ENCODE results near the gene TMEM161A. TPM values are rescaled to one million over a fixed set of nuclear protein-coding genes. Genes with fewer than 3 reads are reported as not detected.

The TMEM161A gene
- total RNA-seq, 1 donor from 2014 or later: 42.3 TPM

DNA sequence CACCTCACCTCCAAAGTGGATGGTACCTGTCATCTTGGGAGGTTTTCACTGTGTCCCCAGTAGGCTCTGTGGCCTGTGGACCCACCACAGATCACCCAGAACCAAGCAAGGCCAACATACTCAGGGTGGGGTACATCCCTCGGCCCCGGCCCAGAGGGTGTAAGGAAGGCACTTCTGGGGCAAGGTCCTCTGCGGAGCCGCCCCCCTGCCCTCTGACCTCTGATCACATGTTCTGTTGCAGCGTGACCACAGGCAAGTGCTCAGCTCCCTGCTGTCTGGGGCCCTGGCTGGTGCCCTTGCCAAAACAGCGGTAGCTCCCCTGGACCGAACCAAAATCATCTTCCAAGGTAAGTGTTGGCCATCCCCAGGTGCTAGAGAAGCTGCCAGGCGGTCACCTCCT lies 36.7 kb downstream of the TMEM161A start:
- Mint-ChIP-seq H3K27ac (no peak overlapping the region), H3K36me3 (ENCODE audit: insufficient read depth) (peaks cover 6% of the 10 kb centered on the region), H3K9me3 (ENCODE audit: low read depth) (no peaks in the 10 kb centered on the region), H3K4me3 (ENCODE audit: low read depth) (no peak overlapping the region), H3K4me1 (ENCODE audit: low read depth) (peaks cover 12% of the 10 kb centered on the region), H3K27me3 (no peaks in the 10 kb centered on the region)
- TF ChIP-seq CTCF (IDR thresholded peaks at IDR 0.05; ENCODE audit: unreplicated experiment): no peak
- no peak for DNase-seq (ENCODE audit: low spot score, unreplicated experiment)

GRCh38 chr19:19098703-19099632 lies 39.3 kb downstream of the TMEM161A start:
- Mint-ChIP-seq H3K27me3 (no peaks in the 10 kb centered on the region), H3K9me3 (ENCODE audit: low read depth) (no peaks in the 10 kb centered on the region), H3K27ac (no peak overlapping the region), H3K4me1 (ENCODE audit: low read depth) (peaks cover 4% of the 10 kb centered on the region), H3K4me3 (ENCODE audit: low read depth) (no peak overlapping the region), H3K36me3 (ENCODE audit: insufficient read depth) (peaks cover 6% of the 10 kb centered on the region)
- TF ChIP-seq CTCF (IDR thresholded peaks at IDR 0.05; ENCODE audit: unreplicated experiment): no peak
- DNase-seq (ENCODE audit: low spot score, unreplicated experiment): no peak

- DNase-seq (ENCODE audit: low spot score, unreplicated experiment): no peak
- H3K36me3 Mint-ChIP-seq (ENCODE audit: insufficient read depth): peaks cover 6% of the 10 kb centered on the region
- TF ChIP-seq CTCF (IDR thresholded peaks at IDR 0.05; ENCODE audit: unreplicated experiment): no peak
- H3K27ac Mint-ChIP-seq: no peak overlapping the region
- H3K4me3 Mint-ChIP-seq (ENCODE audit: low read depth): no peak overlapping the region
- peaks cover 4% of the 10 kb centered on the region for H3K4me1 Mint-ChIP-seq (ENCODE audit: low read depth)
- H3K27me3 Mint-ChIP-seq: no peaks in the 10 kb centered on the region
- H3K9me3 Mint-ChIP-seq (ENCODE audit: low read depth): no peaks in the 10 kb centered on the region
These were observed 40.1 kb downstream of the TMEM161A start for GRCh38 chr19:19098084-19098702.

DNA sequence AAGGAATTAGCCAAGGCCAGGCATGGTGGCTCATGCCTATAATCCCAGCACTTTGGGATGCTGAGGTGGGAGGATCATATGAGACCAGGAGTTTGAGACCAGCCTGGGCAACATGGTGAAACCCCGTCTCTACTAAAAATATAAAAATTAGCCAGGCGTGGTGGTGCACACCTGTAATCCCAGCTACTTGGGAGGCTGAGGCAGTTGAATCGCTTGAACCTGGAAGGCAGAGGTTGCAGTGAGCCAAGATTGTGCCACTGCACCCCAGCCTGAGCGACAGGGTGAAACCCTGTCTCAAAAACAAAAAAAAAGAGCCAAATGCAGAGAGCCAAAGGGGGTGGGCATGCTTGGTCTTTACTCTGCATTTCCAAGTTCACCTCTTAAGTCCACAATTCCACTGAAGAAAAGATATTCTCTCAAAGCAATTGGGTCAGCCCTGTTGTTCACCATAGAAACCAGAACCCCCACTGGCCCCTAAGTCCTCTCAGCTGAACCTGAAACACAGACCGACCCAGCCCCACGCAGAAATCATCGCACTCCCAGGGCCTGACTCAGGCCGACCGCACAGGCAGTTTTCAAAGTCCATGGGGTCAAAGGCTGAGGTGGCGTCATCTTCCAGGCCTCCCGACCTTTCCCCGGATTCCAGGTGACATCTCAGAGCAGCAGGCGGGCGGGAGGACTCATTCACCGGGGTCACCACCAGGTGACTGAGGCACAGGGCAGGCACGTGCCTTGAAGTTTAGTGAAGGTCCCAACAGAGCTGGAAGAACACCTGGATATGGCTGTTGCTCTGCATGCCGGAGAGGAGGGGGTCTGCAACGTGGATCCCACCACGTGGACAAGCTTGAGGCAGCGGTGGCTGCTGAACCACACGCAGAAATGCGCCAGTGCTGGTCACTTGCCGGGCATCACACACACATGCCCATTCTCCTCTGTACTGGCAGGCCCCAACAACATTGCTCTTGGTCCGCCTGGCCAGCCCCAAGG lies 41.3 kb downstream of the TMEM161A start:
- DNase-seq (ENCODE audit: low spot score, unreplicated experiment): no peak
- H3K4me3 Mint-ChIP-seq (ENCODE audit: low read depth): no peak overlapping the region
- H3K36me3 Mint-ChIP-seq (ENCODE audit: insufficient read depth): peaks cover 6% of the 10 kb centered on the region
- no peaks in the 10 kb centered on the region for H3K9me3 Mint-ChIP-seq (ENCODE audit: low read depth)
- H3K4me1 Mint-ChIP-seq (ENCODE audit: low read depth): peaks cover 4% of the 10 kb centered on the region
- no peaks in the 10 kb centered on the region for H3K27me3 Mint-ChIP-seq
- H3K27ac Mint-ChIP-seq: peak overlapping the region; percentile 86
- TF ChIP-seq CTCF (IDR thresholded peaks at IDR 0.05; ENCODE audit: unreplicated experiment): no peak

DNA sequence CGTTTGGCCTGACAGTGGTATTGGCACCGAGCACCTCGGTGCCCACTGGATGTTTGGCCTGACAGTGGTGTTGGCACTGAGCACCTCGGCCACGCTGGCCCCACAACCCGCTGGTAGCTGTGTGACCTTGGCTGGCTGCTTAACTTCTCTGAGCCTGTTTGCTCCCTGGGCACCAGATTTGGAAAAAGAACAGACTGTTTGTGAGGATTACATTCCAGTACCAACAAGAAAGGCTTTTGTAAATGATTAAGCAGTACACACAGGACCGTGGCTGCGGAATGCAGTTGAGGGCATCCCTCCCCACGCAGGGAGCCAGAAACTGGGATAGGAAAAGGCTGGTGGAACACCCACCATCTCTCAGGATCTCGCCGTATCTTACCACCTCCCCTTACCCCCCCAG lies 42.6 kb downstream of the TMEM161A start:
- Mint-ChIP-seq H3K9me3 (ENCODE audit: low read depth) (no peaks in the 10 kb centered on the region), H3K36me3 (ENCODE audit: insufficient read depth) (peaks cover 6% of the 10 kb centered on the region), H3K4me3 (ENCODE audit: low read depth) (no peak overlapping the region), H3K27me3 (no peaks in the 10 kb centered on the region), H3K4me1 (ENCODE audit: low read depth) (peaks cover 4% of the 10 kb centered on the region), H3K27ac (no peak overlapping the region)
- no peak for DNase-seq (ENCODE audit: low spot score, unreplicated experiment)
- TF ChIP-seq CTCF (IDR thresholded peaks at IDR 0.05; ENCODE audit: unreplicated experiment): no peak

Data from progenitor cell of endocrine pancreas (in vitro differentiated cells).